HepG2 (cell line): ENCODE data around the gene DDR2.

Experiments used
- PAX8 ChIP-seq: sonication (generic); formaldehyde crosslinking; IDR thresholded peaks from 2 replicates; pipeline ENCODE4 v1.8.0; 2022; ENCODE audit warnings: mild to moderate bottlenecking, missing genetic modification reagents, borderline replicate concordance
- POLR2G ChIP-seq: fragments of 200-400 bp; formaldehyde crosslinking; IDR thresholded peaks from 2 replicates; pipeline ENCODE4 v1.6.1; 2018; ENCODE audit warnings: mild to moderate bottlenecking, low read depth, low read length, moderate library complexity
- SP1 ChIP-seq, 2 experiments: fragments of 450-650 bp in 1 of 2; sonication (generic) in 1 of 2; formaldehyde crosslinking in 1 of 2; IDR thresholded peaks; 2 replicates each; pipeline versions ENCODE4 v1.4.0 to v1.6.1; 2016 to 2020; ENCODE audit warnings: missing genetic modification reagents in 1 of 2
- TFDP2 ChIP-seq: sonication (generic); formaldehyde crosslinking; IDR thresholded peaks from 2 replicates; pipeline ENCODE4 v1.4.0; 2020; ENCODE audit warnings: missing genetic modification reagents
- ZFP91 ChIP-seq: sonication (generic); formaldehyde crosslinking; IDR thresholded peaks from 2 replicates; pipeline ENCODE4 v1.9.0; 2022; ENCODE audit warnings: missing genetic modification reagents, mild to moderate bottlenecking, borderline replicate concordance
- ZHX2 ChIP-seq, 2 experiments: sonication (generic) in 1 of 2; formaldehyde crosslinking in 1 of 2; IDR thresholded peaks; 2 replicates each; pipeline versions ENCODE4 v1.6.1 to v1.9.0; 2014 to 2022; ENCODE audit warnings: antibody characterized with exemption in 1 of 2, borderline replicate concordance in 1 of 2, inconsistent platforms in 1 of 2, low read depth in 1 of 2, missing genetic modification reagents in 1 of 2
- ZNF274 ChIP-seq: sonication (generic); formaldehyde crosslinking; IDR thresholded peaks from 2 replicates; pipeline ENCODE4 v1.5.1; 2020; ENCODE audit warnings: mild to moderate bottlenecking, missing genetic modification reagents
- ZNF335 ChIP-seq: sonication (generic); formaldehyde crosslinking; IDR thresholded peaks from 2 replicates; pipeline ENCODE4 v1.4.0; 2020; ENCODE audit warnings: missing genetic modification reagents
- ZNF354B ChIP-seq: sonication (generic); formaldehyde crosslinking; IDR thresholded peaks from 2 replicates; pipeline ENCODE4 v1.8.0; 2022; ENCODE audit warnings: mild to moderate bottlenecking, missing genetic modification reagents
- ZNF598 ChIP-seq: sonication (generic); formaldehyde crosslinking; IDR thresholded peaks from 2 replicates; pipeline ENCODE4 v1.5.1; 2020; ENCODE audit warnings: mild to moderate bottlenecking, missing genetic modification reagents, borderline replicate concordance
- ZNF678 ChIP-seq: sonication (generic); formaldehyde crosslinking; IDR thresholded peaks from 2 replicates; pipeline ENCODE4 v1.4.0; 2020; ENCODE audit warnings: mild to moderate bottlenecking, missing genetic modification reagents

GRCh38 chr1:162712317-162713029, 80.2 kb downstream of the DDR2 start:
- no peak for TF ChIP-seq ZFP91 (CRISPR knock-in tag)
- no peak for TF ChIP-seq TFDP2
- TF ChIP-seq ZNF598 (CRISPR knock-in tag), result no peak
- no peak for TF ChIP-seq ZHX2 (IDR thresholded peaks at IDR 0.05; ENCODE audit: low read depth)
- TF ChIP-seq ZHX2 (CRISPR knock-in tag; IDR thresholded peaks at IDR 0.05; ENCODE audit: borderline replicate concordance), result no peak
- no peak for TF ChIP-seq PAX8 (CRISPR knock-in tag)
- TF ChIP-seq SP1 (IDR thresholded peaks at IDR 0.05), result no peak
- no peak for TF ChIP-seq SP1 (CRISPR knock-in tag; IDR thresholded peaks at IDR 0.05)
- TF ChIP-seq ZNF335 (CRISPR knock-in tag), result no peak
- TF ChIP-seq ZNF274, result no peak
- TF ChIP-seq ZNF678 (CRISPR knock-in tag), result no peak
- TF ChIP-seq ZNF354B (CRISPR knock-in tag), result no peak
- TF ChIP-seq POLR2G, result no peak
